GM12865 (cell line): ENCODE data around the gene CDH23.

ENCODE experiments used
- DNase-seq: peaks from one replicate; pipeline ENCODE4 v3.0.0; 2010; ENCODE audit warnings: low read depth
- H3K4me3 ChIP-seq: 2 replicates; pipeline ENCODE4 v1.5.1; 2011; ENCODE audit warnings: mild to moderate bottlenecking, low read depth, low read length, control low read depth
- CTCF ChIP-seq: IDR thresholded peaks from 2 replicates; pipeline ENCODE4 v1.5.1; 2011; ENCODE audit warnings: low read length, control low read depth, low read depth, inconsistent platforms; ENCODE audit not compliant: insufficient read depth; ENCODE audit errors: missing control alignments

CDH23 gene

GRCh38 chr10:71656220-71656619, 259.5 kb downstream of the CDH23 start:
- TF ChIP-seq CTCF: no peak
- no peak for DNase-seq
- no peak overlapping the region for H3K4me3 ChIP-seq

GRCh38 chr10:71657604-71658466, 261.1 kb downstream of the CDH23 start:
- DNase-seq: no peak
- no peak overlapping the region for H3K4me3 ChIP-seq
- TF ChIP-seq CTCF: no peak

- no peak for DNase-seq
- no peak overlapping the region for H3K4me3 ChIP-seq
- no peak for TF ChIP-seq CTCF
Observed at GRCh38 chr10:71658467-71658745, 261.7 kb downstream of the CDH23 start.

GRCh38 chr10:71659111-71659634, 262.5 kb downstream of the CDH23 start:
- H3K4me3 ChIP-seq: no peak overlapping the region
- no peak for TF ChIP-seq CTCF
- no peak for DNase-seq

- H3K4me3 ChIP-seq: no peak overlapping the region
- TF ChIP-seq CTCF: no peak
- no peak for DNase-seq
Observed at GRCh38 chr10:71659737-71660136, 263.0 kb downstream of the CDH23 start.

GRCh38 chr10:71660313-71660712, 263.6 kb downstream of the CDH23 start:
- TF ChIP-seq CTCF: no peak
- DNase-seq: no peak
- no peak overlapping the region for H3K4me3 ChIP-seq
